Right kidney (tissue), 1 donor: ENCODE data around the gene TMC3.
"Not testable (repeated sequence)": the region's sequence is repeated elsewhere in the genome, so short reads cannot be mapped to it uniquely, and the experiment has no call there.

ENCODE experiments used
- DNase-seq: peaks from one replicate; pipeline ENCODE4 v3.0.0-alpha.2; 2016

Gene TMC3

DNA sequence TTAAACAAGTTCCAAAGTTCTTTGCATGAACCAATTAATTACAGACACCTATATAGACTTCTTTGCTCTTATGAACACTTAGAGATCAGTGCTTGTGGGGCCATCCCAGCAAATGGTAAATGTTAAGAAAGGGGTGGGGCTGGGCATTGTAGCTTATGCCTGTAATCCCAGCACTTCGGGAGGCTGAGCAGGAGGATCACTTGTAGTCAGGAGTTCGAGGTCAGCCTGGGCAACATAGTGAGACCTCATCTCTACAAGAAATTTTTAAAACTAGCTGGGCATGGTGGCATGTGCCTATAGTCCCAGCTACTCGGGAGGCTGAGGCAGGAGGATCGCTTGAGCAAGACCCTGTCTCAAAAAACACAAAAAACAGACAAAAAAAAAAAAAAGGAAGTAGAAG, 30.6 kb downstream of the TMC3 start:
- no peak for DNase-seq

- DNase-seq, result no peak
Observed at GRCh38 chr15:81341351-81341750, 32.7 kb downstream of the TMC3 start.

- no peak for DNase-seq
Observed at GRCh38 chr15:81339851-81340250, 34.2 kb downstream of the TMC3 start.

DNA sequence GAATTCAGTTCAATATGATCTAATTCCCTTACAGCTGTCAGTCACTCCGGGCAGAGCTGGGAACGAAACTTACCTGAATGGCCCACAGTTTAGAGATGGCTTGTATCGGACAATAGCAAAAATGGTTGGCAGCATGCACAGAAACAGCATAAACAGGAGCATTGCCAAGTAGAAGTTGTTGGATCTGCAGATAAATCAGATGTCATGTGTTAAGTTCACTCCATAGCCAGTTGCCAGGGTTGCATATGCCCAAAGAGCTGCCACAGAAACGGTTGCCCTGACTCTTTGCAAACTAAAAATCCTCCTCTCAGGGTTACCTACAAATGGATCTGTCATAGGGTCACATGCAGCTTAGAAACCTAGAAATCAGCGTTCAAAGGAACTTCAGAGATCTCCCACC, 34.7 kb downstream of the TMC3 start:
- no peak for DNase-seq

DNA sequence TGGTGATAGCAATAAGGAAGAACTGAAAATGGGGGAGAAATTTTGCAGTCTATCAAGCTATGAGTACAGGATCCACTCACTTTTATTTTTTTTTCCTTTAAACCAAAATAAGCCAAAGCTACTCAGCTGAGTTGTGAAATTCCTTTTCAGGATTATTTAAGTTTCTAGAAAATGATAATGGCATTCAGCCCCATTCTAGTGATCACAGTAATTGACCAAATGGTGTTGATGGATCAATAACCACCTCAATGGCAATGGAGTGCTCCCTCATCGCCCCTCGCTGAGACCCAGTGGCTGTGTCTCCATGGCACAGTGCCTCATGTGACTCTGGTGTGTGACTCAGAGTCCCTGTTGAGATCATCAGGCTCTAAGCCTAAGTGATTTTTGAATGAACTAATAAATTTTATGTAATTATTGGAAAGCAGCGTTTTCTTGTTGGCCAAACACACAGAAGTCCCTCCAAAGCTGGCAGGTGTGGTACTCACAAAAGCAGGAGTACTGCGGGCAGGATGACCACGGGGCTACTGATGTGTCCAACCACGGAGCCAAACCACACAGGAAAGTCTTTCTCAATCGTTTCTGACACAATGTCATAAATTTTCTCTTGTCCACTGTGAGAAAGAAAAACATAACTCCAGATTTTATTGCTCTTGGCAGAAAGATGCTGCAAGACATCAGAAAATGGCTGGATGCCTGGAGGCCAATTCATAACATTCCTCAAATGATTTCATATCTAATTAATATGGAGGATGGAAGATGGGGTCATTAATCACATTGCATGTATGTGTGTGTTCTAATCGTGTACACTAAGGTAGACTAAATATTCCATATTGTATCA, 35.6 kb downstream of the TMC3 start:
- DNase-seq, result peak; percentile 18

GRCh38 chr15:81337713-81338157, 36.3 kb downstream of the TMC3 start:
- DNase-seq, result no peak

- DNase-seq, result no peak
Observed at GRCh38 chr15:81337241-81337640, 36.8 kb downstream of the TMC3 start.

- no peak for DNase-seq
Observed at GRCh38 chr15:81336568-81336967, 37.4 kb downstream of the TMC3 start.

DNA sequence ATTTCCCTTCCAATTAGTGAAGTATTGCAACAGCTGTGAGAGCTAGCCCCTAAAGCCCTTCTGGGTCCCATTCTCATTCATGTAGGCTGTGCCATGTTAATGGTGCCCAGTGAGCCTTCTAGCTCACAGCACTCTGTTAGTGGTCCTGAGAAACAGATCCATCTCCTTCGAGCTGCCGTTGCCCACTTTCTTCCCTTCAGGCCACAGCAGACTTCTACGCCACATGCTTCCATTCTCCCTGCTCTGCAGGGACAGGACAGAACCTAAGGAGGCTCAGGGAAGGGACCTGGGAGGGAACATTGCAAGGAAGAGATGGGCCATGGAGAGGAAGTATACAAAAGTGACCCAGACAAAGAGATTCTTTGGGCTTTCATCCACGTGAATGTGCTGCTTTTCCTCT, 38.4 kb downstream of the TMC3 start:
- no peak for DNase-seq

- no peak for DNase-seq
Observed at GRCh38 chr15:81334768-81335435, 39.1 kb downstream of the TMC3 start.

- DNase-seq, result no peak
Observed at GRCh38 chr15:81333363-81333762, 40.6 kb downstream of the TMC3 start.

DNA sequence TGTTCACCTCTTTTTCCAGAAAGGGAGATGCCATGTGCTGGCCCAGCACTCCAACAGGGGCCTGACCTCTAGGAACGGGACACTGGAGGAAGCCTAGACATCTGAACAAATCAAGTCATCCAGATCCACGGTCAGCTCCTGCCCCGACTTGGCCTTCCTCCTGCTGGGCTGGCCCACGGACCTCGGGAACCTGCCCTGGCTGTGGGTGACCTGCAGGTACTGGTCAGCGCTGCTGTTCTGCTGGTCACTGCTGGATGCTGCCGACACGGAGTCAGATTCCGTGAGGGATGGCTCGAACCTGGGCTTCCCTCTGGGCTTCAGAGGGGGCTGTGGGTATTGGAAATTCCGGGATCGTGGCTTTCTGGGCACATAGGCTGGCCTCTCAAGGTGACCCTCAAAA, 41.7 kb downstream of the TMC3 start:
- DNase-seq, result no peak

DNA sequence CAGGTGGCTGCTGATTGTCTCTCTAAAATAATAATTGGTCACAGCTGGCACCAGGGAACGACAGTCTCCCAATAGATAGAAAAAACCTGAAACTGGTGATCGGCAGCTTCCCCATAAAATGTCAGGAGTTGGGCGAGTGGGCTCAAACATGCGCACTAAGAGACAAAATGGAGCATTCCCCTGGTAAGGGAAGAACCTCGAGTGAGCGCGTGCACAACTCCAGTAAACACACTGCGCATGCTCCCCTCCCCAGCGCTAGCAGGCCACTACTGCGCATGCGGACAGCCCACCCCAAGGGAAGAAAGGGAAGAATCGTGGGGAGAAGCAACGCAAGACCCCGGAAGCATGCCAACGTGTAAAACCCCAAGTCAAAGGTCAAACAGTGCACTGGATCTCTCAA, 42.4 kb downstream of the TMC3 start:
- DNase-seq, result no peak

DNA sequence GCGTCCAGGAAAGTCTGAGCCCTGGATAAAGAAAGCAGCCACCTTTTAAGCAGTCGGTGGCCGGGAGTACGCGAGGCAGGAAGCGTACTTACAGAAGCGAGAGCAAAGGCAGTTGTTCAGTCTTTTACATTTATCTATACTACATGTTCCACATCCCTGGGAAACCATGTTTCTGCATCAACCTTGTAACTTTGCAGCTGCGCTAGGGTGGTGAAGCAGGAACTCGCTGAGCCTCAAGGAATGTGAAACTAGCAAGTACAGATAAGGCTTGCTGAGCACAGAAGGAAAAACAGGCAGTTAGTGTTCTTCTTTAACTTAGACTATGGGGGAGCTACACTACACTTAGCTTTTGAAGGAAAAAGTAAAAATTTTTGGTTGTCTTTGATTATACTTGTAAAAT, 42.9 kb downstream of the TMC3 start:
- not testable (repeated sequence) for DNase-seq

DNA sequence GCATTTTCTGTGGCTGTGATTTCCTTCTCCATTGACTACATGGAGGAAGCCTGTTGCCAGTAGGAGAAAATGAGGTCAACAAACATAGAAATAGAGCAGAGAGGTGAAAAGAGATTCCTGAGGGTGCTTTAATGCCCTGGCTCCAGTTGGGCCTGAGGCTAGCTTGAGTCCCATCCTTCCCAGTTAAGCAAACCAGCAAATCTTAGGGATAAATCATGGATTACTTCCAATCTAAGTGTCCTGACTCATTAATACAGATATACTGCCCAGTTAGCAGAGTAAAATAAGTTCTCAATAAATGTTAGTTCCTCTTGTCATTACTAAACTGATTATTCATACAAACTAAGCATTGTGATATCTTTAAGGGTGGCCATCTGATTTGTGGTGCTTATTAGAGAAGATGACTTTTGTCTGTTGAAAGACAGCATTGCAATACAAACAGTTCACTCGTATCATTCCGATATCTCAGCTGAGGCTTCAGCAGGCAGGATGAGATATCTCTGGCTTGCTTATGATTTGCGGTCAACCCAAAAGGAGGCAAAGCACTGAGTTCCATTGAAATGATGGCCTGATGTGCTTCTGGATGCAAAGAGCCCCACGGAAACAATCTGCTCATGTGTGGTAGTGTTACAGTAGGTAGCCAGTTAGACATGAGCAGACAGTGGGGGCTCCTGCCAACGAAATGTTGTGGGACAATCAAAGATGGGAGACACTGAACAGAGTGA, 43.5 kb downstream of the TMC3 start:
- DNase-seq, result no peak

DNA sequence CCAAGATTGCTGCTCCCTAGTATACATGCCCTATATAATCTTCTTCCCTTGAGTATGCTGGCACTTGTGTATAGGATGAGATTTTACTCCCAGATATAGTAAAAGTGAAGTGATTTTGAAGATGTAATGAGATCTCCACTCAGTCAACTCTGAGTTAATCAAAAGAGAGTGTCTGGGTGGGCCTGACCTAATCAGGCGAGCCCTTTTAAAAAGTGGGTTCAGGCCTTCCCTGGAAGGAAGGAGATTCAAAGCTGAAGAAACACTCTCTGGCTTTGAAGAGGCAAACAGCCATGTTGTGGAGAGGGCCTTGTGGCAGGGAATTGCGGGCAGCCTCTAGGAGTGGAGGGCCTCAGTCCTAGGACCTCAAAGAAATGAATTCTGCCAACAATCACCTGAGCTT, 44.6 kb downstream of the TMC3 start:
- DNase-seq, result no peak

GRCh38 chr15:81327516-81327915, 46.5 kb downstream of the TMC3 start:
- DNase-seq, result no peak

GRCh38 chr15:81326466-81327212, 47.4 kb downstream of the TMC3 start:
- DNase-seq, result no peak

DNA sequence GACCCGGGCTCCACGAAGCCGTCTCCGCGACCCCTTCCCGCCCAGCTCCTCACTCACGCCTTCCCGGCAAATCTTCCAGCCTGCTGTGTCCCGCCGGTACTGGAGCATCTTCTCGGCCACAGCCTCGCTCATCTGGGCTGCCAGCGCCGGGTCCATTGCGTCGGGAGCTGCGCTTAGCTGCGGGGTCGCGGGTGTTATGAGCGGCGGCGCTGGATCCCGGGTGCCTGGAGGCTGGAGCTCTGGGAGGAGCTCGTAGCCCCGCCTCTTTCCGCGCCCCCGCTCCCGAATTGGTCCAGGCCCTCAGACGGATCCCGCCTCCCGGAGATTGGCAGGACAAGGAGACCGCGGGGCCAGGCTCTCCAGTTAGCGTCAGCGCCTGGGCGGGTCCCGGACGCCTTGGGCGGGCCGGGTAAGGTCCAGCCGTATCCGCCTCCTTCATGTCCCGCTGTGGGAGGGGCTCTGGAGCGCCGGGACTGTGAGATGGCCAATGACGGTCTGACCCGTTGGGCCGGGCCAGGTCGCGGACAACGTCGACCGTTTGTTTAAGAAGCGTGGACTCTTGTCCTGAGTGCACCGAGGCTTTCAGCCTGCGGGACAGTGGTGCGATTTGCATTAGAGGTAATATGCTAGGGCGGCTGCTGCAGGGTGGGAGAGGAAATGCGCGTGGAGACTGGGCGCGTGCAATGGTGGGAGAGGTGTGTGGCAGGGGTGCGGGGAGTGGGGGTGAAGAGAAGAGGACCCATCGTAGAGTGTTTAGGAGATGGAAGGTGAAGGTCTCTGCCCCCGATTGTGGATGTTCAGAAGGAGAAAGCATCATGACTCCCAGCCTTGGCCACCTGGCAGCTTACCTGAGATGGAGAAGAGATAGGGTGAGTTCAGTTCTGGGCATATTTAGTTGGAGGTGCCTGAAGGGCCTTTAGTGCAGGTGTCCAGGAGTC, 49.8 kb downstream of the TMC3 start, which contains the start of gene STARD5:
TSS of gene STARD5 (minus strand) at position 198 of the 938 bp plus-strand sequence. CDS start at position 156, 42 bp downstream.
- DNase-seq, result peak; percentile 87

- no peak for DNase-seq
Observed at GRCh38 chr15:81323559-81323943, 50.5 kb downstream of the TMC3 start.

DNA sequence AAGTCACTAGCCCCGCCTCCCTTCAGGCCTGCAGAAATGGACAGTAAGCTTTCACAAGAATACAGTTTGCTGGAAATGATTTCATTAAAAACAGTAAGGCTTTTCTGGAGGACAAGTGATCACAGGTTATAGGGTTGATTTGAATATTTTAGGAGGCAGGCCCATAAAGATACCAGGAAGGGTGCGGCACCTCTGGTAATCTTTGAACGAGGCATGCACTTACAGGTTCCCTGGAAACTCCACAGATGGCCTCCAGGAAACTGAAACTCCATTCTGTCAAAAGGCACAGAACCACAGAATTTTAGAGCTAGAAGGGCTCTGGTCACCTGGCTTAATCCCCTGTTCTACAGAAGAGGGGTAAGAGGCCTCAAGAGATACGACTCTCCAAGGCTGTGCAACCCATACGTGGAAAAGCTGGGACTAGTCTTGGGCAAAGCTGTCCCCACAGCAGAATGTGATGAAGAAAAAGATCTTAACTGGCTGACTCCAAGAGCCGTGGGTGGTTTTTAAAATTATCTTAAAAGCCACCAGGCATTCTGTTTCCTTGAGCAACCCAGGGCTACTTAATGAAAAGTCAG, 51.2 kb downstream of the TMC3 start:
- no peak for DNase-seq
